CD8-positive, alpha-beta memory T cell (primary cell): ENCODE measurements around the gene RHOF. TPM values are rescaled to one million over a fixed set of nuclear protein-coding genes. Genes with fewer than 3 reads are reported as not detected.
"Not testable (repeated sequence)": the region's sequence is repeated elsewhere in the genome, so short reads cannot be mapped to it uniquely, and the experiment has no call there.

ENCODE experiments used
- CTCF ChIA-PET: fragments of 350-600 bp; sonication (Branson Sonifier 250); formaldehyde crosslinking; loops from one replicate; lab custom pipeline; 2021; ENCODE audit warnings: antibody characterized with exemption; lab: Charles Lee
- POLR2A ChIA-PET: fragments of 350-600 bp; sonication (Branson Sonifier 250); formaldehyde crosslinking; loops from one replicate; lab custom pipeline; 2021; ENCODE audit warnings: antibody characterized with exemption; lab: Charles Lee
- DNase-seq, 5 donors: peaks; one replicate each; pipeline versions ENCODE4 v3.0.0 to v3.0.0-alpha.2; 2020 to 2022; ENCODE audit warnings: mixed read lengths in 1 of 5
- H3K27ac ChIP-seq: one replicate; pipeline ENCODE4 v1.7.0; 2013; ENCODE audit warnings: low read depth, mild to moderate bottlenecking, low read length, moderate library complexity
- H3K27me3 ChIP-seq: 2 replicates; pipeline ENCODE4 v1.7.0; 2013; ENCODE audit warnings: low read length, mild to moderate bottlenecking; ENCODE audit not compliant: insufficient read depth, poor library complexity, severe bottlenecking
- H3K36me3 ChIP-seq: 2 replicates; pipeline ENCODE4 v1.7.0; 2013; ENCODE audit warnings: mild to moderate bottlenecking, low read length, moderate library complexity; ENCODE audit not compliant: insufficient read depth
- H3K4me1 ChIP-seq: 2 replicates; pipeline ENCODE4 v1.7.0; 2013; ENCODE audit warnings: mild to moderate bottlenecking, low read length, moderate library complexity; ENCODE audit not compliant: insufficient read depth
- H3K4me3 ChIP-seq: 2 replicates; pipeline ENCODE4 v1.7.0; 2013; ENCODE audit warnings: mild to moderate bottlenecking, low read length
- H3K9me3 ChIP-seq: 2 replicates; pipeline ENCODE4 v1.7.0; 2013; ENCODE audit warnings: mild to moderate bottlenecking, low read length
- H3K27ac Mint-ChIP-seq, 8 donors: one replicate each; pipeline ENCODE4 v1.8.0; 2020 to 2021; ENCODE audit warnings: mixed read lengths in 8 of 8, mild to moderate bottlenecking in 6 of 8, inconsistent platforms in 3 of 8, moderate library complexity in 3 of 8
- H3K27me3 Mint-ChIP-seq, 2 donors: one replicate each; pipeline ENCODE4 v1.8.0; 2020 to 2021; ENCODE audit warnings: mixed read lengths in 2 of 2, mild to moderate bottlenecking in 1 of 2, moderate library complexity in 1 of 2
- H3K36me3 Mint-ChIP-seq, 3 donors: one replicate each; pipeline ENCODE4 v1.8.0; 2020 to 2021; ENCODE audit warnings: mixed read lengths in 3 of 3, inconsistent platforms in 1 of 3, mild to moderate bottlenecking in 1 of 3
- H3K4me1 Mint-ChIP-seq, 3 donors: one replicate each; pipeline ENCODE4 v1.8.0; 2020 to 2021; ENCODE audit warnings: mixed read lengths in 3 of 3, inconsistent platforms in 1 of 3, mild to moderate bottlenecking in 1 of 3
- H3K4me3 Mint-ChIP-seq, 7 donors: one replicate each; pipeline ENCODE4 v1.8.0; 2020 to 2021; ENCODE audit warnings: mixed read lengths in 7 of 7, mild to moderate bottlenecking in 6 of 7, moderate library complexity in 4 of 7, inconsistent platforms in 2 of 7
- H3K9me3 Mint-ChIP-seq, 5 donors: one replicate each; pipeline ENCODE4 v1.8.0; 2020 to 2022; ENCODE audit warnings: mixed read lengths in 5 of 5, mild to moderate bottlenecking in 3 of 5, moderate library complexity in 2 of 5, inconsistent platforms in 1 of 5
- polyA plus RNA-seq: library from polyadenylated mRNA; unstranded; fragments of 300-500 nt; fragmentation: Illumina TruSeq; gene quantifications from one replicate; pipeline ENCODE4 v1.2.3, GENCODE V29; 2021
- total RNA-seq, 2 experiments: library from RNA; stranded (reverse); gene quantifications; one replicate each; pipeline ENCODE4 v1.2.3, GENCODE V29; 2021

Gene RHOF
- total and polyA plus RNA-seq, 3 experiments from 2014 or later = 139 to 152 (median 145) TPM

- DNase-seq, H3K27me3 ChIP-seq, H3K36me3 ChIP-seq, H3K9me3 ChIP-seq, H3K27ac Mint-ChIP-seq, H3K4me3 ChIP-seq, H3K4me1 ChIP-seq, H3K9me3 Mint-ChIP-seq, H3K27ac ChIP-seq, POLR2A ChIA-PET, H3K27me3 Mint-ChIP-seq, H3K4me3 Mint-ChIP-seq, H3K36me3 Mint-ChIP-seq: not testable (repeated sequence)
- H3K4me1 Mint-ChIP-seq = peaks cover 10 to 15% (median 15%) of the 10 kb centered on the region in 3 donors
- CTCF ChIA-PET = interaction anchor here (1.2 kb wide), 1 partner anchor 14 kb away, joined by 3 read pairs; no protein-coding TSS in a partner anchor
These were observed 35.0 kb downstream of the RHOF start for GRCh38 chr12:121758536-121758935.

GRCh38 chr12:121755591-121755990, 37.9 kb downstream of the RHOF start:
- Mint-ChIP-seq H3K9me3 (peaks cover 0 to 1% (median 0%) of the 10 kb centered on the region in 5 donors), H3K4me1 (peaks cover 11 to 19% (median 15%) of the 10 kb centered on the region in 3 donors), H3K27me3 (peaks cover 0 to 1% of the 10 kb centered on the region in 2 donors), H3K27ac (peak overlapping the region in 2 of 8 donors; percentile 21 to 58), H3K36me3 (peaks cover 0 to 2% (median 0%) of the 10 kb centered on the region in 3 donors), H3K4me3 (no peak overlapping the region)
- POLR2A ChIA-PET = no interaction called here
- CTCF ChIA-PET = no interaction called here
- no peak for DNase-seq
- H3K27ac ChIP-seq = no peak overlapping the region
- H3K36me3 ChIP-seq = no peaks in the 10 kb centered on the region
- no peak overlapping the region for H3K4me3 ChIP-seq
- H3K9me3 ChIP-seq = no peaks in the 10 kb centered on the region
- no peaks in the 10 kb centered on the region for H3K27me3 ChIP-seq
- H3K4me1 ChIP-seq = peaks cover 4% of the 10 kb centered on the region

- no peak overlapping the region for H3K4me3 ChIP-seq
- H3K36me3 ChIP-seq = no peaks in the 10 kb centered on the region
- H3K27ac ChIP-seq = no peak overlapping the region
- DNase-seq = no peak
- Mint-ChIP-seq H3K4me1 (peaks cover 11 to 19% (median 15%) of the 10 kb centered on the region in 3 donors), H3K4me3 (no peak overlapping the region), H3K36me3 (no peaks in the 10 kb centered on the region), H3K27ac (peak overlapping the region in 1 of 8 donors; percentile 64), H3K27me3 (peaks cover 0 to 1% of the 10 kb centered on the region in 2 donors), H3K9me3 (peaks cover 0 to 1% (median 0%) of the 10 kb centered on the region in 5 donors)
- ChIA-PET POLR2A (no interaction called here), CTCF (no interaction called here)
- H3K4me1 ChIP-seq = peaks cover 4% of the 10 kb centered on the region
- no peaks in the 10 kb centered on the region for H3K27me3 ChIP-seq
- H3K9me3 ChIP-seq = no peaks in the 10 kb centered on the region
These were observed 38.7 kb downstream of the RHOF start for GRCh38 chr12:121754836-121755235.

- no peaks in the 10 kb centered on the region for H3K27me3 ChIP-seq
- no peak overlapping the region for H3K27ac ChIP-seq
- ChIA-PET POLR2A (no interaction called here), CTCF (no interaction called here)
- Mint-ChIP-seq H3K27ac (peak overlapping the region in 1 of 8 donors; percentile 64), H3K27me3 (peaks cover 0 to 1% of the 10 kb centered on the region in 2 donors), H3K4me3 (no peak overlapping the region), H3K4me1 (peaks cover 13 to 21% (median 20%) of the 10 kb centered on the region in 3 donors), H3K36me3 (peaks cover 0 to 2% (median 0%) of the 10 kb centered on the region in 3 donors), H3K9me3 (peaks cover 0 to 1% (median 0%) of the 10 kb centered on the region in 5 donors)
- DNase-seq = no peak
- H3K9me3 ChIP-seq = no peaks in the 10 kb centered on the region
- H3K36me3 ChIP-seq = no peaks in the 10 kb centered on the region
- no peak overlapping the region for H3K4me3 ChIP-seq
- peaks cover 4% of the 10 kb centered on the region for H3K4me1 ChIP-seq
These were observed 39.6 kb downstream of the RHOF start for GRCh38 chr12:121753844-121754264.

GRCh38 chr12:121751749-121752351, 41.6 kb downstream of the RHOF start:
- Mint-ChIP-seq H3K36me3 (peaks cover 0 to 4% (median 0%) of the 10 kb centered on the region in 3 donors), H3K4me3 (no peak overlapping the region), H3K27ac (peak overlapping the region in 6 of 8 donors; percentile 7 to 83 (median 64)), H3K4me1 (peaks cover 12 to 19% (median 19%) of the 10 kb centered on the region in 3 donors), H3K9me3 (peaks cover 0 to 1% (median 0%) of the 10 kb centered on the region in 5 donors), H3K27me3 (peaks cover 0 to 1% of the 10 kb centered on the region in 2 donors)
- DNase-seq = no peak
- H3K4me1 ChIP-seq = peaks cover 4% of the 10 kb centered on the region
- H3K9me3 ChIP-seq = no peaks in the 10 kb centered on the region
- no peaks in the 10 kb centered on the region for H3K27me3 ChIP-seq
- ChIA-PET CTCF (interaction anchor here (1.2 kb wide), 1 partner anchor 43 kb away, joined by 3 read pairs; no protein-coding TSS in a partner anchor), POLR2A (no interaction called here)
- no peaks in the 10 kb centered on the region for H3K36me3 ChIP-seq
- no peak overlapping the region for H3K27ac ChIP-seq
- no peak overlapping the region for H3K4me3 ChIP-seq

- no peaks in the 10 kb centered on the region for H3K4me1 ChIP-seq
- peaks cover 5 to 11% (median 11%) of the 10 kb centered on the region in 3 donors for H3K4me1 Mint-ChIP-seq
- H3K4me3 ChIP-seq = no peak overlapping the region
- peak overlapping the region; percentile 16 for H3K27ac ChIP-seq
- peaks cover 0 to 4% (median 0%) of the 10 kb centered on the region in 3 donors for H3K36me3 Mint-ChIP-seq
- no peaks in the 10 kb centered on the region for H3K36me3 ChIP-seq
- POLR2A ChIA-PET = no interaction called here
- CTCF ChIA-PET = no interaction called here
- H3K4me3 Mint-ChIP-seq = no peak overlapping the region
- H3K9me3 Mint-ChIP-seq = peaks cover 0 to 1% (median 0%) of the 10 kb centered on the region in 5 donors
- H3K27ac Mint-ChIP-seq = no peak overlapping the region
- no peaks in the 10 kb centered on the region for H3K27me3 Mint-ChIP-seq
- no peaks in the 10 kb centered on the region for H3K9me3 ChIP-seq
- H3K27me3 ChIP-seq = no peaks in the 10 kb centered on the region
- peak in 1 of 5 donors; percentile 48 for DNase-seq
These were observed 42.5 kb downstream of the RHOF start for GRCh38 chr12:121751034-121751433.

- H3K27me3 Mint-ChIP-seq = no peaks in the 10 kb centered on the region
- H3K4me1 Mint-ChIP-seq = peaks cover 4 to 7% (median 7%) of the 10 kb centered on the region in 3 donors
- H3K27ac Mint-ChIP-seq = peak overlapping the region in 4 of 8 donors; percentile 20 to 72 (median 60)
- POLR2A ChIA-PET = no interaction called here
- Histone ChIP-seq H3K9me3 (no peaks in the 10 kb centered on the region), H3K27ac (peak overlapping the region; percentile 16), H3K4me3 (no peak overlapping the region), H3K36me3 (no peaks in the 10 kb centered on the region), H3K4me1 (no peaks in the 10 kb centered on the region), H3K27me3 (no peaks in the 10 kb centered on the region)
- CTCF ChIA-PET = no interaction called here
- DNase-seq = peak in 1 of 5 donors; percentile 54
- peaks cover 0 to 4% (median 0%) of the 10 kb centered on the region in 3 donors for H3K36me3 Mint-ChIP-seq
- H3K4me3 Mint-ChIP-seq = no peak overlapping the region
- H3K9me3 Mint-ChIP-seq = peaks cover 0 to 1% (median 0%) of the 10 kb centered on the region in 5 donors
These were observed 43.0 kb downstream of the RHOF start for GRCh38 chr12:121750507-121750955.

GRCh38 chr12:121749267-121749666, 44.2 kb downstream of the RHOF start:
- DNase-seq = no peak
- no peaks in the 10 kb centered on the region for H3K27me3 ChIP-seq
- H3K4me3 Mint-ChIP-seq = peak overlapping the region in 1 of 7 donors; percentile 11
- POLR2A ChIA-PET = no interaction called here
- no peaks in the 10 kb centered on the region for H3K4me1 ChIP-seq
- H3K36me3 Mint-ChIP-seq = peaks cover 0 to 5% (median 0%) of the 10 kb centered on the region in 3 donors
- H3K27ac ChIP-seq = peak overlapping the region; percentile 38
- H3K9me3 ChIP-seq = no peaks in the 10 kb centered on the region
- H3K4me1 Mint-ChIP-seq = peaks cover 3 to 7% (median 7%) of the 10 kb centered on the region in 3 donors
- CTCF ChIA-PET = interaction anchor here (0.9 to 1.3 kb wide), 2 partner anchors 24 to 45 kb away, joined by 4 to 5 read pairs; no protein-coding TSS in a partner anchor
- peak overlapping the region in 1 of 8 donors; percentile 52 for H3K27ac Mint-ChIP-seq
- H3K9me3 Mint-ChIP-seq = peaks cover 0 to 1% (median 0%) of the 10 kb centered on the region in 5 donors
- H3K27me3 Mint-ChIP-seq = no peaks in the 10 kb centered on the region
- no peaks in the 10 kb centered on the region for H3K36me3 ChIP-seq
- no peak overlapping the region for H3K4me3 ChIP-seq
